Osteoblast (primary cell): ENCODE measurements around the gene LRMDA. TPM values are rescaled to one million over a fixed set of nuclear protein-coding genes. Genes with fewer than 3 reads are reported as not detected.

Experiments
- DNase-seq: peaks from one replicate; pipeline ENCODE4 v3.0.0; 2011; ENCODE audit warnings: low spot score, mixed read lengths; ENCODE audit not compliant: insufficient read length; ENCODE audit errors: missing footprints
- H2AFZ ChIP-seq: 2 replicates; pipeline ENCODE4 v1.6.0; 2011; ENCODE audit warnings: mild to moderate bottlenecking, low read length
- H3K27ac ChIP-seq: 2 replicates; pipeline ENCODE4 v1.5.1; 2011; ENCODE audit warnings: mild to moderate bottlenecking, low read depth, low read length, moderate library complexity
- H3K27me3 ChIP-seq: 2 replicates; pipeline ENCODE4 v1.6.0; 2012; ENCODE audit warnings: mild to moderate bottlenecking, control low read depth, inconsistent platforms, low read length, moderate library complexity; ENCODE audit not compliant: insufficient read depth
- H3K36me3 ChIP-seq: 2 replicates; pipeline ENCODE4 v1.5.1; 2011; ENCODE audit warnings: mild to moderate bottlenecking, low read length, control low read depth, moderate library complexity; ENCODE audit not compliant: insufficient read depth
- H3K4me1 ChIP-seq: 2 replicates; pipeline ENCODE4 v1.5.1; 2011; ENCODE audit warnings: mild to moderate bottlenecking, low read length, control low read depth, moderate library complexity; ENCODE audit not compliant: insufficient read depth
- H3K4me2 ChIP-seq: 2 replicates; pipeline ENCODE4 v1.6.0; 2011; ENCODE audit warnings: mild to moderate bottlenecking, low read length; ENCODE audit not compliant: insufficient read depth
- H3K4me3 ChIP-seq: fragments of 200-600 bp; sonication (generic); 3 replicates; pipeline ENCODE4 v1.5.1; 2012; ENCODE audit warnings: mild to moderate bottlenecking, low read length, inconsistent platforms; ENCODE audit not compliant: insufficient read depth
- H3K79me2 ChIP-seq: 2 replicates; pipeline ENCODE4 v1.6.0; 2012; ENCODE audit warnings: mild to moderate bottlenecking, low read length, control low read depth, inconsistent platforms; ENCODE audit not compliant: insufficient read depth
- H3K9me3 ChIP-seq: 2 replicates; pipeline ENCODE4 v1.5.1; 2011; ENCODE audit warnings: low read depth, low read length, control low read depth
- H4K20me1 ChIP-seq: 2 replicates; pipeline ENCODE4 v1.6.0; 2012; ENCODE audit warnings: mild to moderate bottlenecking, low read length, control low read depth; ENCODE audit not compliant: insufficient read depth
- total RNA-seq: library from RNA; depleted of rRNA; stranded (reverse); fragments of >200 nt; gene quantifications from 2 replicates; pipeline ENCODE4 v1.2.3, GENCODE V29; 2012
- TF ChIP-seq, protein P1 (sequence below): IDR thresholded peaks from 2 replicates; pipeline ENCODE4 v1.5.1; 2011; ENCODE audit warnings: mild to moderate bottlenecking, low read depth, low read length, moderate library complexity; ENCODE audit errors: extremely low read depth

The LRMDA gene
- total RNA-seq: 17.1 and 18.5 TPM in 2 replicates

- Histone ChIP-seq H3K27ac (no peak within 1 kb of the TSS), H3K4me2 (peak within 1 kb of the TSS; percentile 86), H3K4me1 (peaks cover 15% of the 10 kb centered on the region), H3K36me3 (no peaks in the 10 kb centered on the region), H4K20me1 (no peaks in the 10 kb centered on the region), H2AFZ (peak within 1 kb of the TSS; percentile 95), H3K9me3 (no peaks in the 10 kb centered on the region), H3K4me3 (peak within 1 kb of the TSS; percentile 79), H3K27me3 (no peaks in the 10 kb centered on the region), H3K79me2 (no peaks in the 10 kb centered on the region)
- peak; percentile 95 for DNase-seq
- TF ChIP-seq, protein P1, sequence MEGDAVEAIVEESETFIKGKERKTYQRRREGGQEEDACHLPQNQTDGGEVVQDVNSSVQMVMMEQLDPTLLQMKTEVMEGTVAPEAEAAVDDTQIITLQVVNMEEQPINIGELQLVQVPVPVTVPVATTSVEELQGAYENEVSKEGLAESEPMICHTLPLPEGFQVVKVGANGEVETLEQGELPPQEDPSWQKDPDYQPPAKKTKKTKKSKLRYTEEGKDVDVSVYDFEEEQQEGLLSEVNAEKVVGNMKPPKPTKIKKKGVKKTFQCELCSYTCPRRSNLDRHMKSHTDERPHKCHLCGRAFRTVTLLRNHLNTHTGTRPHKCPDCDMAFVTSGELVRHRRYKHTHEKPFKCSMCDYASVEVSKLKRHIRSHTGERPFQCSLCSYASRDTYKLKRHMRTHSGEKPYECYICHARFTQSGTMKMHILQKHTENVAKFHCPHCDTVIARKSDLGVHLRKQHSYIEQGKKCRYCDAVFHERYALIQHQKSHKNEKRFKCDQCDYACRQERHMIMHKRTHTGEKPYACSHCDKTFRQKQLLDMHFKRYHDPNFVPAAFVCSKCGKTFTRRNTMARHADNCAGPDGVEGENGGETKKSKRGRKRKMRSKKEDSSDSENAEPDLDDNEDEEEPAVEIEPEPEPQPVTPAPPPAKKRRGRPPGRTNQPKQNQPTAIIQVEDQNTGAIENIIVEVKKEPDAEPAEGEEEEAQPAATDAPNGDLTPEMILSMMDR: no peak
Measured at GRCh38 chr10:75431180-75432111, at the start of gene LRMDA. Gene LRMDA, plus strand, starts transcription at chr10:75431624.

DNA sequence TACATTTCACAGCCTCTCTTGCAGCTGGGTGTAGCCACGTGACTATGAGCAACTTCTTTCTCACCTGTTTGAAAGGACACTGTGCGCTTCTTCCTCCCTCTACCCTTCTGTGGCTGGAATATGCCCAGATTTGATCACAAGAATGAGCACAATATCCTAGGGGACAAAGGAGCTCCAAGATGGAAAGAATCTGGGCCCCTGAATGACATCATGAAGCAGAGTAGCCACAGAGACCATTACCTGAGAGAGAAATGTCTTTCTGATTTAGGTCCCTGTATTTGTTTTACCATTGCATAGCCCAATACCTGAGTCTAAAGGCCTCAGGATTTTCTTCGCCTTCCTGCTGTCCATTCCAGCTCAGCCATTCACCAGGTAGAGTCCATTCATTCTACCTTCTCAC, 45.3 kb upstream of the LRMDA start:
- H3K27ac ChIP-seq: no peak overlapping the region
- no peak overlapping the region for H3K4me3 ChIP-seq
- no peaks in the 10 kb centered on the region for H4K20me1 ChIP-seq
- H3K79me2 ChIP-seq: no peaks in the 10 kb centered on the region
- H3K4me2 ChIP-seq: no peak overlapping the region
- H2AFZ ChIP-seq: no peak overlapping the region
- no peaks in the 10 kb centered on the region for H3K36me3 ChIP-seq
- TF ChIP-seq, protein P1: no peak
- DNase-seq: no peak
- H3K27me3 ChIP-seq: no peaks in the 10 kb centered on the region
- peaks cover 4% of the 10 kb centered on the region for H3K9me3 ChIP-seq
- H3K4me1 ChIP-seq: no peaks in the 10 kb centered on the region

GRCh38 chr10:75388082-75388481, 43.3 kb upstream of the LRMDA start:
- DNase-seq: no peak
- H3K4me2 ChIP-seq: no peak overlapping the region
- H3K36me3 ChIP-seq: no peaks in the 10 kb centered on the region
- H3K9me3 ChIP-seq: peaks cover 4% of the 10 kb centered on the region
- no peak overlapping the region for H3K4me3 ChIP-seq
- no peaks in the 10 kb centered on the region for H3K27me3 ChIP-seq
- no peak overlapping the region for H2AFZ ChIP-seq
- H3K4me1 ChIP-seq: no peaks in the 10 kb centered on the region
- TF ChIP-seq, protein P1: no peak
- no peak overlapping the region for H3K27ac ChIP-seq
- H4K20me1 ChIP-seq: no peaks in the 10 kb centered on the region
- H3K79me2 ChIP-seq: no peaks in the 10 kb centered on the region

DNA sequence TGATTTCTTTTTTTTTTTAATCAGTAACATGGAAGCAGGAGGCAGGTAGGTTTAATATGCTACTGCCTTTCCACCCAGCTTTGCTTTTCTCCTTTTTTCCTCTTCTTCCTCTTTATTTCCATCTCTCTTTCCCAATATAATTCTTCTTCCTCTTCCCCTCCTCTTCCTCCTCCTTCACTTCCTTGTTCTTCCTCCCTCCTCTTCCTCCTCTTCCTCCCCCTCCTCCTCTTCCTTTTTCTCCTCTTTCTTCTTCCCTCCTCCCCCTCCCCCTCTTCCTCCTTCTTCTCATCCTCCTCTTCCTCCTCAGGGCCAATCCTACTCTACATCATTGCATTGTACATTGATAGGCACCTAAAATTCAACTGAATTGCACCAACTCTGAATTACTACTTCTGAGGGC, 41.2 kb upstream of the LRMDA start:
- no peak overlapping the region for H2AFZ ChIP-seq
- H3K79me2 ChIP-seq: no peaks in the 10 kb centered on the region
- H3K4me2 ChIP-seq: no peak overlapping the region
- no peaks in the 10 kb centered on the region for H3K27me3 ChIP-seq
- no peak for DNase-seq
- H3K36me3 ChIP-seq: peaks cover 5% of the 10 kb centered on the region
- H3K27ac ChIP-seq: no peak overlapping the region
- H3K4me3 ChIP-seq: no peak overlapping the region
- peaks cover 4% of the 10 kb centered on the region for H3K9me3 ChIP-seq
- H3K4me1 ChIP-seq: no peaks in the 10 kb centered on the region
- peaks cover 6% of the 10 kb centered on the region for H4K20me1 ChIP-seq
- TF ChIP-seq, protein P1: no peak
